MM.1S (cell line): ENCODE data around the gene DUSP15.

ENCODE experiments used
- DNase-seq: peaks from one replicate; pipeline ENCODE4 v3.0.0-alpha.2; 2015
- H2AFZ ChIP-seq: fragments of 300-600 bp; sonication (generic); 2 replicates; pipeline ENCODE4 v1.6.0; 2016; ENCODE audit warnings: antibody characterized with exemption, low read length
- H3F3A ChIP-seq: fragments of 300-600 bp; sonication (generic); 2 replicates; pipeline ENCODE4 v1.6.1; 2016; ENCODE audit warnings: mild to moderate bottlenecking, antibody characterized with exemption, low read length, moderate library complexity, mixed read lengths; ENCODE audit not compliant: insufficient read depth
- H3K27ac ChIP-seq: fragments of 300-600 bp; sonication (generic); 2 replicates; pipeline ENCODE4 v1.5.1; 2016; ENCODE audit warnings: mild to moderate bottlenecking, low read length
- H3K27me3 ChIP-seq: fragments of 300-600 bp; sonication (generic); replicated peaks from 2 replicates; pipeline ENCODE4 v1.6.0; 2016; ENCODE audit warnings: low read length; ENCODE audit not compliant: insufficient read depth
- H3K36me3 ChIP-seq: fragments of 300-600 bp; sonication (generic); replicated peaks from 2 replicates; pipeline ENCODE4 v1.6.1; 2016; ENCODE audit warnings: mild to moderate bottlenecking, low read length, mixed read lengths; ENCODE audit not compliant: insufficient read depth
- H3K4me1 ChIP-seq: fragments of 300-600 bp; sonication (generic); 2 replicates; pipeline ENCODE4 v1.6.1; 2016; ENCODE audit warnings: low read length, mixed read lengths
- H3K4me2 ChIP-seq: fragments of 300-600 bp; sonication (generic); 2 replicates; pipeline ENCODE4 v1.6.0; 2016; ENCODE audit warnings: low read depth, low read length
- H3K4me3 ChIP-seq: fragments of 300-600 bp; sonication (generic); 2 replicates; pipeline ENCODE4 v1.5.1; 2016; ENCODE audit warnings: low read length, mixed read lengths
- H3K79me2 ChIP-seq: fragments of 300-600 bp; sonication (generic); 2 replicates; pipeline ENCODE4 v1.6.1; 2016; ENCODE audit warnings: mixed run types, low read length, mixed read lengths
- H3K9ac ChIP-seq: fragments of 300-600 bp; sonication (generic); 2 replicates; pipeline ENCODE4 v1.6.1; 2016; ENCODE audit warnings: low read length, mixed read lengths
- H3K9me2 ChIP-seq: fragments of 300-600 bp; sonication (generic); replicated peaks from 2 replicates; pipeline ENCODE4 v1.6.1; 2016; ENCODE audit warnings: mild to moderate bottlenecking, low read length, mixed read lengths; ENCODE audit not compliant: insufficient read depth
- H3K9me3 ChIP-seq: fragments of 300-600 bp; sonication (generic); replicated peaks from 2 replicates; pipeline ENCODE4 v1.6.1; 2016; ENCODE audit warnings: mild to moderate bottlenecking, low read length, mixed read lengths; ENCODE audit not compliant: insufficient read depth
- H4K20me1 ChIP-seq: fragments of 300-600 bp; sonication (generic); 2 replicates; pipeline ENCODE4 v1.6.1; 2016; ENCODE audit warnings: mild to moderate bottlenecking, low read length, moderate library complexity, mixed read lengths; ENCODE audit not compliant: insufficient read depth
- EZH2 ChIP-seq: fragments of 300-600 bp; sonication (generic); optimal IDR thresholded peaks from 2 replicates; pipeline ENCODE3; 2017; ENCODE audit warnings: low read depth, mild to moderate bottlenecking, antibody characterized with exemption, low read length, mixed read lengths
- EZH2phosphoT487 ChIP-seq: fragments of 300-600 bp; sonication (generic); IDR thresholded peaks from 2 replicates; pipeline ENCODE4 v1.6.1; 2018; ENCODE audit warnings: antibody characterized with exemption, low read length
- TF ChIP-seq, protein P1 (sequence below): fragments of 300-600 bp; sonication (generic); IDR thresholded peaks from 2 replicates; pipeline ENCODE4 v1.5.1; 2016; ENCODE audit warnings: antibody characterized with exemption, low read length, mixed read lengths

DUSP15 gene

DNA sequence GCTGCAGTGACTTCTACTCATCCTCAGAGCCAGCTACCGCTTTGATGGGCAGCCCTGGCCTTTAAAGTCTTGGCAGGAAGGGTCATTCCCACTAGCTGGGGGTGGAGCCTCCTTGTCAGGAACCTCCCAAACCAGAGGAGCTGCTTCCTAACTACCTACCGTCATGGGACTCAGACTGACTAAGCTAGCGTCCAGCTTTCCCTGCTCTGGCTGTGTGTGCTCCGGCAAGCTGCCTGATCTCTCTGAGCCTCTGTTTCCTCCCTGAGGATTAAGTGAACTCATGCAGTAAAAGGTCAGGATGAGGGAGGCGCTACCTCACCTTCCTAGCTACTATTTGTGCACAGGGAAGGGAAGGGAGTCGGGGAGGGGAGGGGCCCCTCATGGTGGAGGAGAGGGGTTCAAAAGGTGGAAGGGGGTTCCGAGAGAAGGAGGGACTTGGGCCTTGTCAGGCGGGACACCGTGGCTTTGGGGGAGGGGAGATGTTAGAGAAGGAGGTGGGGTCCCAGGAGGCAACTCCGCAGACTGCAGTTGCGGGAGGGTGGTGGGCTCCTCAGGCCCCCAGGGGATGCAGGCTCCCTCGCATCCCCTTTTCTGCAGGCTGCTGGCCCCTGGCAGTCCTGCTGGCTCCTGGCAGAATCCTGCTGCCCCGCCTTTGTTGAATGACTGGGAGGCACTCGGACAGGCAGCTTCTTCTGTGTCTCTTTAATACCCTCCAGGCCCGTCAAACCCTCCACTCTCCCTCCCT lies 9.8 kb downstream of the DUSP15 start:
- H3K9ac ChIP-seq = no peak overlapping the region
- peaks cover 98% of the 10 kb centered on the region for H3K27me3 ChIP-seq
- H3K4me1 ChIP-seq = peaks cover 11% of the 10 kb centered on the region
- no peak overlapping the region for H3K4me3 ChIP-seq
- H3K27ac ChIP-seq = no peak overlapping the region
- no peak for DNase-seq
- H3K36me3 ChIP-seq = no peaks in the 10 kb centered on the region
- TF ChIP-seq, protein P1, sequence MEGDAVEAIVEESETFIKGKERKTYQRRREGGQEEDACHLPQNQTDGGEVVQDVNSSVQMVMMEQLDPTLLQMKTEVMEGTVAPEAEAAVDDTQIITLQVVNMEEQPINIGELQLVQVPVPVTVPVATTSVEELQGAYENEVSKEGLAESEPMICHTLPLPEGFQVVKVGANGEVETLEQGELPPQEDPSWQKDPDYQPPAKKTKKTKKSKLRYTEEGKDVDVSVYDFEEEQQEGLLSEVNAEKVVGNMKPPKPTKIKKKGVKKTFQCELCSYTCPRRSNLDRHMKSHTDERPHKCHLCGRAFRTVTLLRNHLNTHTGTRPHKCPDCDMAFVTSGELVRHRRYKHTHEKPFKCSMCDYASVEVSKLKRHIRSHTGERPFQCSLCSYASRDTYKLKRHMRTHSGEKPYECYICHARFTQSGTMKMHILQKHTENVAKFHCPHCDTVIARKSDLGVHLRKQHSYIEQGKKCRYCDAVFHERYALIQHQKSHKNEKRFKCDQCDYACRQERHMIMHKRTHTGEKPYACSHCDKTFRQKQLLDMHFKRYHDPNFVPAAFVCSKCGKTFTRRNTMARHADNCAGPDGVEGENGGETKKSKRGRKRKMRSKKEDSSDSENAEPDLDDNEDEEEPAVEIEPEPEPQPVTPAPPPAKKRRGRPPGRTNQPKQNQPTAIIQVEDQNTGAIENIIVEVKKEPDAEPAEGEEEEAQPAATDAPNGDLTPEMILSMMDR = no peak
- TF ChIP-seq EZH2phosphoT487 (no peak), EZH2 (no peak)
- H3K9me2 ChIP-seq = no peaks in the 10 kb centered on the region
- no peaks in the 10 kb centered on the region for H4K20me1 ChIP-seq
- H3K79me2 ChIP-seq = no peaks in the 10 kb centered on the region
- no peaks in the 10 kb centered on the region for H3K9me3 ChIP-seq
- H2AFZ ChIP-seq = no peak overlapping the region
- no peaks in the 10 kb centered on the region for H3F3A ChIP-seq
- no peak overlapping the region for H3K4me2 ChIP-seq

DNA sequence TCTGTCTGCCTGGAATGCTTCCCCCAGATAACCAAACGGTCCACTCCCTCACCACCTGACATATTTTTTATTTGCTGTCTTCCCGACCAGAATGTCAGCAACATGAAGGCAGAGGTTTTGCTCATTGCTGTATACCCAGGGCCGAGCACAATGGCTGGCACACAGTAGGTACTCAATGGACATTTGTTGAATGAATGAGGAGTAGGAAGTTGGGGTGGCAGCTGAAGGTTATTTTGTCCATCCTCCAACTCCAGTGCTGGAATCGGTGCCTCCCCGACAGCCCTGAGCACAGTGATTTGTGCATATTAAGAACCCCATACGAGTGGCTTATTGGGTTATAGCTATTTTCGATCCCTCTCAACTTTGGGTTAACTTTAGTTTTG lies 10.3 kb downstream of the DUSP15 start:
- no peak for DNase-seq
- H3F3A ChIP-seq = no peaks in the 10 kb centered on the region
- H3K79me2 ChIP-seq = no peaks in the 10 kb centered on the region
- H3K36me3 ChIP-seq = no peaks in the 10 kb centered on the region
- H3K9ac ChIP-seq = no peak overlapping the region
- no peaks in the 10 kb centered on the region for H3K9me3 ChIP-seq
- H3K4me3 ChIP-seq = no peak overlapping the region
- H3K4me1 ChIP-seq = peaks cover 11% of the 10 kb centered on the region
- H3K9me2 ChIP-seq = no peaks in the 10 kb centered on the region
- peaks cover 98% of the 10 kb centered on the region for H3K27me3 ChIP-seq
- no peak overlapping the region for H2AFZ ChIP-seq
- H4K20me1 ChIP-seq = no peaks in the 10 kb centered on the region
- no peak overlapping the region for H3K27ac ChIP-seq
- no peak overlapping the region for H3K4me2 ChIP-seq
- TF ChIP-seq, protein P1 = no peak
- TF ChIP-seq EZH2 (no peak), EZH2phosphoT487 (no peak)

DNA sequence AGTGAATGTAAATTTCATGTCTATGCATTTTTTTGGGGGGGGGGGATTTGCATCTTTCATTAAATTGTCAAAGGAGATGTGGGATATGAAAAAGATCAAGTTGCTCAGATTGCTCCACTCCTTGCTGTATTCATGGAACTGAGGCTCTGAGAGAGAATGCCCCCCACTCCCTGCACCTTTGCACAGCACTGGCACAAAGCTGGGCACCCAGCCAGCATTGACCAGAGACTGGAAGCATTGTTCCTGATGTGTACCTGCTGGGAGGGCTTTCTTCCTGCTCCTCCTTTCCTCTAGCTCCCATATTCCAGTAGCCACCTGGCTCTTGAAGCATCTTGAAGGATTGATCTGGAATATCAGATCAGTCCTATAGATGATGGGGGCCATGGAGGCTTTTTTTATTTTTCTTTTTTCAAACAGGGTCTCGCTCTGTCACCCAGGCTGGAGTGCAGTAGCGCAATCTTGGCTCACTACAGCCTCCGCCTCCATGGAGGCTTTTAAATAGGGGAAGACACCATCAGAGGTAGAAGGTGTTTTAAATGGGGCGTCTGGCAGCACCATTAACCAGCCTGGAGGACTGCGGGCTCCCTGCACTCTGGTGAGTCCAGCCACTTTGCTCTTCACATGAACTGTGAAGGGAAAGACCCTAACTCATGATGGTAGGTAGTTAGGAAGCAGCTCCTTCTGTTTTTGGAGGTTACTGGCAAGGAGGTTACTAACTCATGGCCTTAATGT lies 10.9 kb downstream of the DUSP15 start:
- Histone ChIP-seq H3K4me1 (peaks cover 11% of the 10 kb centered on the region), H4K20me1 (no peaks in the 10 kb centered on the region), H3F3A (no peaks in the 10 kb centered on the region), H3K9me3 (no peaks in the 10 kb centered on the region), H3K79me2 (no peaks in the 10 kb centered on the region), H3K9me2 (no peaks in the 10 kb centered on the region), H3K27me3 (peaks cover 98% of the 10 kb centered on the region), H3K9ac (no peak overlapping the region), H3K4me3 (no peak overlapping the region), H3K27ac (no peak overlapping the region), H3K36me3 (no peaks in the 10 kb centered on the region), H2AFZ (no peak overlapping the region), H3K4me2 (no peak overlapping the region)
- DNase-seq = no peak
- TF ChIP-seq EZH2 (no peak), EZH2phosphoT487 (no peak)
- TF ChIP-seq, protein P1 = no peak
